Measurements from ENCODE around the gene EXOC8.

EXOC8 gene

DNA sequence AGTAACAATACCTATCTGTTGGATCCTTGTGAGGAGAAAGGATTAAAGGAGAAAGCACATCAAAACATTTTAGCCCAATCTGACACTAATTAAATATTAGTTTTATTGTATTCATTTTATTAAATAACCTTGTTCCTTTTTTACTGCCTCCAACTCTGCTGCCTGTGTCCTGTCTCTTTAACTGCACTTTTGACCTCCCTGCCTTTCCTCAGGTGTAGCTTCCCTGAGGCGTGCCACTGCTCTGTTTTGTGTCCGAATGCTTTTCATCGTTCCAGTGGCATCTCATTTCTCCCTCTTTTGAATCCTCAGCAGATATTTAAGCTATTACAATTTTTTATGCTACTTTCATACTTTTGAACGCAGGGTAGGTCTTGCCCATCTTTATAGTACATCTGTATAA, 10.8 kb upstream of the EXOC8 start:
- TF ChIP-seq, protein P1, sequence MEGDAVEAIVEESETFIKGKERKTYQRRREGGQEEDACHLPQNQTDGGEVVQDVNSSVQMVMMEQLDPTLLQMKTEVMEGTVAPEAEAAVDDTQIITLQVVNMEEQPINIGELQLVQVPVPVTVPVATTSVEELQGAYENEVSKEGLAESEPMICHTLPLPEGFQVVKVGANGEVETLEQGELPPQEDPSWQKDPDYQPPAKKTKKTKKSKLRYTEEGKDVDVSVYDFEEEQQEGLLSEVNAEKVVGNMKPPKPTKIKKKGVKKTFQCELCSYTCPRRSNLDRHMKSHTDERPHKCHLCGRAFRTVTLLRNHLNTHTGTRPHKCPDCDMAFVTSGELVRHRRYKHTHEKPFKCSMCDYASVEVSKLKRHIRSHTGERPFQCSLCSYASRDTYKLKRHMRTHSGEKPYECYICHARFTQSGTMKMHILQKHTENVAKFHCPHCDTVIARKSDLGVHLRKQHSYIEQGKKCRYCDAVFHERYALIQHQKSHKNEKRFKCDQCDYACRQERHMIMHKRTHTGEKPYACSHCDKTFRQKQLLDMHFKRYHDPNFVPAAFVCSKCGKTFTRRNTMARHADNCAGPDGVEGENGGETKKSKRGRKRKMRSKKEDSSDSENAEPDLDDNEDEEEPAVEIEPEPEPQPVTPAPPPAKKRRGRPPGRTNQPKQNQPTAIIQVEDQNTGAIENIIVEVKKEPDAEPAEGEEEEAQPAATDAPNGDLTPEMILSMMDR (IDR thresholded peaks at IDR 0.05; ENCODE audit: insufficient read depth, low read length, missing control alignments), result no peak
- ChIA-PET POLR2A (no interaction called here), CTCF (interaction anchor here (0.6 to 2.5 kb wide), 4 partner anchors 9 to 21 kb away, joined by 3 to 16 read pairs (median 4); partner anchors contain the start of genes EXOC8 and SPRTN)
- H3K4me3 ChIP-seq (ENCODE audit: low read depth, low read length), result no peak overlapping the region
- DNase-seq (ENCODE audit: low read depth, low spot score), result no peak

DNA sequence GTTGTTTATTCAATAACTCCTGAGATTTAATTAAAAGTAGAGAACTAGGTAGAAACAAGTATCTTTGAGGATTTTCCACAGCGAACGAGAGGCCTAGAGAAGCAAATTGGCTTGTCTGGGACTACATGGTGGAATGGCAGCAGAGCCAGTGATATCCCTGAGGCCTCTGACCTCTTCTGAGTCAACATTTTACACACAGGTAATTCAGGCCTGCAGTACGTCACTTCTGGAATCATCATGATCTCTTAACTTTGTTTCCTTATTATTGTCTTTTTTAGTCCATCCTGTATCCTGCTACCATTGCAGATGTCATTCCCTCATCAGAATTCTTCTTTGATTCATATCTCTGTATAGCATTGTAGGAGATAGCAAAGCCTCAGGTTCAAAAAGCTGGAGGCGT, 10.3 kb upstream of the EXOC8 start:
- no peak overlapping the region for H3K4me3 ChIP-seq (ENCODE audit: low read depth, low read length)
- POLR2A ChIA-PET, result no interaction called here
- CTCF ChIA-PET, result interaction anchor here (0.6 to 2.5 kb wide), 4 partner anchors 10 to 22 kb away, joined by 3 to 16 read pairs (median 4); partner anchors contain the start of genes EXOC8 and SPRTN
- no peak for DNase-seq (ENCODE audit: low read depth, low spot score)
- TF ChIP-seq, protein P1 (IDR thresholded peaks at IDR 0.05; ENCODE audit: insufficient read depth, low read length, missing control alignments), result no peak

DNA sequence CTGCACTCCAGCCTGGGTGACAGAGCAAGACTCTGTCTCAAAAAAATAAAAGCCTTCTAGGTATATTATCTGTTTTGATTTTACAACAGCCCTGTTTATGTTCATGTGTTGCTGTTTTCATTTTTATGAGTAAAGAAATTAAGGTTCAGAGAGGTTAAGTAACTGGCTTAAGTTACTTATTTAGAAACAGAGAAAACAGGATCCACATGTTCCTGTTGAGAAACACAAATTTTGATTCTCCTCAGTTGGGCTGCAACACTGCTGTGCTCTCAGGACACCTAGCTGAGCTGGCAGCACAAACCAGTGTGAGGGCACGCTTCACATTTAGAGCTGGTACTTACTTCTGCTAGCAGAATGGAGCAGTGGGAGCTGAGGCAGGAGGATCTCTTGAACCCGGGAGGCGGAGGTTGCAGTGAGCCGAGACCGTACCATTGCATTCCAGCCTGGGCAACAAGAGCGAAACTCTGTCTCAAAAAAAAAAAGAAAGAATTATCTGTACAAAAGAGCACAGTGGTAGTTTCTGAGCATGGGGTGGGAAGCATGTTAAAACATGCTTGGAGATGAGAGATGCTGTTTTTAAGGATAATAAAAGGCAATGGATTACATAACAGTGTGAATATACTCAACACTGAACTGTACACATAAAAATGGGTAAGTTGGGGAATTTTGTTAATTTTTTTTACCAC, 2.8 kb upstream of the EXOC8 start:
- ChIA-PET CTCF (interaction anchor here (1.0 to 1.7 kb wide), 4 partner anchors 11 to 250 kb away, joined by 4 to 8 read pairs (median 5); no protein-coding TSS in a partner anchor), POLR2A (interaction anchor here (0.6 kb wide), 1 partner anchor 20 kb away, joined by 3 read pairs; no protein-coding TSS in a partner anchor)
- H3K4me3 ChIP-seq (ENCODE audit: low read depth, low read length), result no peak overlapping the region
- TF ChIP-seq, protein P1 (IDR thresholded peaks at IDR 0.05; ENCODE audit: insufficient read depth, low read length, missing control alignments), result no peak
- no peak for DNase-seq (ENCODE audit: low read depth, low spot score)

DNA sequence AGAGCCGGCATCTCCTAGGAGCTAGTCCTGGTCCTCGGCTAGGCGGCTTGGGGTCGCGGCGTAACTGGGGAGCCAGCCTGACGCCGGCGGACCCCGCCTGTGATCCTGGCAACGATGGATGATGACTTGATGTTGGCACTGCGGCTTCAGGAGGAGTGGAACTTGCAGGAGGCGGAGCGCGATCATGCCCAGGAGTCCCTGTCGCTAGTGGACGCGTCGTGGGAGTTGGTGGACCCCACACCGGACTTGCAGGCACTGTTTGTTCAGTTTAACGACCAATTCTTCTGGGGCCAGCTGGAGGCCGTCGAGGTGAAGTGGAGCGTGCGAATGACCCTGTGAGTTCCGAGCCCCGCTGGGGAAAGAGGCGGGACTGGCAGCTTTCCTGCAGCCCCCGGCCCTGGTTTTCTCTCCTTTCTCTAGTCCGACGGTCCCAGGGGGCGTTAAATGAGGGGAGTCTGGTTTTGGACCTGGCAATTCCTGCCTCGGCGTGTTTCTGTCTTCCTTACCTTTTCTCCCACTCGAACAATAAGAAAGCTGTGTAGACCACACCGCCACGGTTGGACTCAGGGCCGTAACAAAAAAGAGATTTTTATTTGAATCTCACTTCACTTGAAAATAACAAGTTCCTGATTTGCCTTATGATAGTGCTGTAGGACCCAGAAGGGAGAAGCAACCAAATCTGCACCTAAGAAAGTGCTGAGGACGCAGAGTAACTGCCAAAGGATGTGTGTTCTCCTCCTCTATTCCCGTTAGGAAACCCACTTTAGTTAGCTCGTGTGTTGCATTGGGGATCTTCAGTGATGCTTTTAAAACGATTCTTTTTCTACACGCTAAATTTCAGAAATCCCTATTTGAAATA, 847 bp upstream of the EXOC8 start, which contains the start of gene SPRTN:
Gene SPRTN, plus strand, starts transcription at position 24 of the 859 bp plus-strand sequence. Its CDS starts 91 bp downstream, at position 115.
- H3K4me3 ChIP-seq (ENCODE audit: low read depth, low read length), result peak within 1 kb of the TSS; percentile 98
- ChIA-PET POLR2A (interaction anchor here (0.8 to 1.0 kb wide), 6 partner anchors 12 to 252 kb away, joined by 3 to 4 read pairs (median 3); no protein-coding TSS in a partner anchor), CTCF (interaction anchor here (0.6 to 2.0 kb wide), 7 partner anchors 8 to 253 kb away, joined by 3 to 9 read pairs (median 4); no protein-coding TSS in a partner anchor)
- TF ChIP-seq, protein P1 (IDR thresholded peaks at IDR 0.05; ENCODE audit: insufficient read depth, low read length, missing control alignments), result no peak
- DNase-seq (ENCODE audit: low read depth, low spot score), result no peak

DNA sequence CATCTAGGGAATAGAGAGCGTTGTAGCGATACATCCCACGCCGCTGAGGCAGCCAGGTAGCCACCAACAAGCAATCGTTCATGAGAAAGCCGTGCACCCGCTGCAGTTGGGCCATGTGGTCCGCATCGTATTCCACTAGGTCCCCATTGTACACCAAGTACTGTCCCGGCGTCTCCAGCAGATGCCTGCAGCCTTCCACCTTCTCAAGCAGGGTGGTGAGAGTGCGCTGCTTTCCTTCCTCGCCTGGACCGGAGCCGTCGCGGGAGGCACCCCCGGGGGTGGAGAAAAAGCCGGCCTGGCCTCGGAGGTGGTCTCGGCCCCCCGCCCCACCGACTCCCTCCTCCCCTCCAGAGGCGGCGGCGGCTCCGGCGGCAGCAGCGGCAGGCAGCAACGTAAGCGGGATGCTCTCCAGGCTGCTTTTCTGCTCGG, 595 bp downstream of the EXOC8 start:
- peak overlapping the region; percentile 91 for H3K4me3 ChIP-seq (ENCODE audit: low read depth, low read length)
- TF ChIP-seq, protein P1 (IDR thresholded peaks at IDR 0.05; ENCODE audit: insufficient read depth, low read length, missing control alignments), result no peak
- ChIA-PET POLR2A (interaction anchor here (0.9 kb wide), 2 partner anchors 13 to 20 kb away, joined by 3 to 4 read pairs; no protein-coding TSS in a partner anchor), CTCF (interaction anchor here (1.0 to 2.6 kb wide), 5 partner anchors 12 to 266 kb away, joined by 3 to 7 read pairs (median 4); no protein-coding TSS in a partner anchor)
- DNase-seq (ENCODE audit: low read depth, low spot score), result no peak

All from AG04449 (cell line).